Vagina (tissue), 2 donors: ENCODE data around the gene ARSJ. TPM values are rescaled to one million over a fixed set of nuclear protein-coding genes. Genes with fewer than 3 reads are reported as not detected.

ENCODE experiments used
- DNase-seq, 2 donors: peaks; one replicate each; pipeline ENCODE4 v3.0.0-alpha.2; 2017; ENCODE audit errors: extremely low spot score in 2 of 2
- H3K27ac ChIP-seq: fragments of 200-600 bp; sonication (generic); one replicate; pipeline ENCODE4 v1.5.1; 2019
- H3K27me3 ChIP-seq: fragments of 200-600 bp; sonication (generic); one replicate; pipeline ENCODE4 v1.5.1; 2019
- H3K36me3 ChIP-seq, 2 donors: fragments of 200-600 bp; sonication (generic); one replicate each; pipeline ENCODE4 v1.5.1; 2017 to 2019
- H3K4me1 ChIP-seq: fragments of 200-600 bp; sonication (generic); one replicate; pipeline ENCODE4 v1.5.1; 2019
- H3K4me3 ChIP-seq, 2 donors: fragments of 200-600 bp; sonication (generic); 1 replicate in 1 of 2; 2 replicates in 1 of 2; pipeline ENCODE4 v1.5.1; 2016 to 2019
- H3K9me3 ChIP-seq: fragments of 200-600 bp; sonication (generic); one replicate; pipeline ENCODE4 v1.5.1; 2019
- CTCF ChIP-seq, 3 experiments: fragments of 450-650 bp in 2 of 3; fragments of 200-600 bp in 1 of 3; sonication (generic) in 1 of 3; IDR thresholded peaks; one replicate each; pipeline ENCODE4 v1.5.1; 2017 to 2019; ENCODE audit warnings: antibody characterized with exemption in 3 of 3, mild to moderate bottlenecking in 2 of 3, moderate library complexity in 2 of 3
- POLR2A ChIP-seq, 2 donors: fragments of 450-650 bp; IDR thresholded peaks; one replicate each; pipeline ENCODE4 v1.6.1; 2017; ENCODE audit warnings: antibody characterized with exemption in 2 of 2, mild to moderate bottlenecking in 2 of 2, moderate library complexity in 2 of 2
- POLR2AphosphoS5 ChIP-seq, 2 donors: sonication (generic); formaldehyde crosslinking; IDR thresholded peaks; one replicate each; pipeline ENCODE4 v1.9.0; 2017; ENCODE audit warnings: antibody characterized with exemption in 2 of 2, mild to moderate bottlenecking in 2 of 2, low read depth in 1 of 2; ENCODE audit not compliant: insufficient read depth in 1 of 2
- intact Hi-C: fragments of 100-400 bp; cut with DNase I; formaldehyde crosslinking; loops from one replicate; pipeline ENCODE4 v1.15.1; 2023
- total RNA-seq: library from RNA; depleted of rRNA; stranded (reverse); fragments of >200 nt; gene quantifications from one replicate; pipeline ENCODE4 v1.2.3, GENCODE V29; 2016

ARSJ gene
- total RNA-seq, 1 donor from 2014 or later: 5.4 TPM

GRCh38 chr4:113955948-113956347 lies 23.5 kb downstream of the ARSJ start:
- Histone ChIP-seq H3K9me3 (no peaks in the 10 kb centered on the region), H3K36me3 (no peaks in the 10 kb centered on the region), H3K27me3 (no peaks in the 10 kb centered on the region), H3K4me1 (peaks cover 27% of the 10 kb centered on the region), H3K27ac (no peak overlapping the region), H3K4me3 (no peak overlapping the region)
- DNase-seq: no peak
- intact Hi-C loops: no loop called here
- TF ChIP-seq POLR2AphosphoS5 (IDR thresholded peaks at IDR 0.05; ENCODE audit: insufficient read depth in 1 of 2, low read depth in 1 of 2) (no peak), CTCF (IDR thresholded peaks at IDR 0.05) (no peak), POLR2A (IDR thresholded peaks at IDR 0.05) (no peak)

- TF ChIP-seq POLR2AphosphoS5 (IDR thresholded peaks at IDR 0.05; ENCODE audit: insufficient read depth in 1 of 2, low read depth in 1 of 2) (no peak), POLR2A (IDR thresholded peaks at IDR 0.05) (no peak), CTCF (IDR thresholded peaks at IDR 0.05) (no peak)
- Histone ChIP-seq H3K9me3 (no peaks in the 10 kb centered on the region), H3K27ac (no peak overlapping the region), H3K27me3 (no peaks in the 10 kb centered on the region), H3K4me1 (peaks cover 32% of the 10 kb centered on the region), H3K4me3 (no peak overlapping the region), H3K36me3 (no peaks in the 10 kb centered on the region)
- no peak for DNase-seq
- intact Hi-C loops: no loop called here
Measured at GRCh38 chr4:113955411-113955810, 24.0 kb downstream of the ARSJ start.

- Histone ChIP-seq H3K4me1 (peaks cover 21% of the 10 kb centered on the region), H3K9me3 (no peaks in the 10 kb centered on the region), H3K4me3 (no peak overlapping the region), H3K27me3 (no peaks in the 10 kb centered on the region), H3K36me3 (no peaks in the 10 kb centered on the region), H3K27ac (no peak overlapping the region)
- intact Hi-C loops: no loop called here
- no peak for DNase-seq
- no peak for TF ChIP-seq CTCF (IDR thresholded peaks at IDR 0.05)
- no peak for TF ChIP-seq POLR2A (IDR thresholded peaks at IDR 0.05)
Measured at GRCh38 chr4:113953888-113954287, 25.6 kb downstream of the ARSJ start.

- TF ChIP-seq POLR2AphosphoS5 (IDR thresholded peaks at IDR 0.05; ENCODE audit: insufficient read depth in 1 of 2, low read depth in 1 of 2): no peak
- no peak for TF ChIP-seq POLR2A (IDR thresholded peaks at IDR 0.05)
- peak; percentile 32 to 63 (median 41) for TF ChIP-seq CTCF (IDR thresholded peaks at IDR 0.05)
- intact Hi-C loops: no loop called here
- H3K27ac ChIP-seq: no peak overlapping the region
Measured at GRCh38 chr4:113952452-113953029, 26.9 kb downstream of the ARSJ start.

GRCh38 chr4:113951263-113951662 lies 28.2 kb downstream of the ARSJ start:
- DNase-seq: no peak
- Histone ChIP-seq H3K27ac (no peak overlapping the region), H3K4me1 (peaks cover 17% of the 10 kb centered on the region), H3K27me3 (no peaks in the 10 kb centered on the region), H3K36me3 (no peaks in the 10 kb centered on the region), H3K9me3 (no peaks in the 10 kb centered on the region), H3K4me3 (no peak overlapping the region)
- no peak for TF ChIP-seq POLR2AphosphoS5 (IDR thresholded peaks at IDR 0.05; ENCODE audit: insufficient read depth in 1 of 2, low read depth in 1 of 2)
- TF ChIP-seq POLR2A (IDR thresholded peaks at IDR 0.05): no peak
- no peak for TF ChIP-seq CTCF (IDR thresholded peaks at IDR 0.05)
- intact Hi-C loops: no loop called here

More at GRCh38 chr4:113952452-113953029, 26.9 kb downstream of the ARSJ start:
- Histone ChIP-seq H3K9me3 (no peaks in the 10 kb centered on the region), H3K4me1 (peaks cover 17% of the 10 kb centered on the region), H3K4me3 (no peak overlapping the region), H3K36me3 (no peaks in the 10 kb centered on the region), H3K27me3 (no peaks in the 10 kb centered on the region)
- no peak for DNase-seq
